Parathyroid adenoma (tissue), 2 donors: ENCODE data around the gene FBXW12.

Experiments
- H2AFZ ChIP-seq: fragments of 300-600 bp; sonication (generic); one replicate; pipeline ENCODE4 v1.7.0; 2017; ENCODE audit warnings: antibody characterized with exemption, mild to moderate bottlenecking
- H3K27ac ChIP-seq: fragments of 300-600 bp; sonication (generic); one replicate; pipeline ENCODE4 v1.7.0; 2017
- H3K27me3 ChIP-seq: fragments of 300-600 bp; sonication (generic); one replicate; pipeline ENCODE4 v1.7.0; 2017; ENCODE audit warnings: low read length; ENCODE audit not compliant: control insufficient read depth, insufficient read depth
- H3K36me3 ChIP-seq: fragments of 300-600 bp; sonication (generic); one replicate; pipeline ENCODE4 v1.7.0; 2017; ENCODE audit warnings: low read length; ENCODE audit not compliant: control insufficient read depth, insufficient read depth
- H3K4me1 ChIP-seq: fragments of 300-600 bp; sonication (generic); one replicate; pipeline ENCODE4 v1.7.0; 2017; ENCODE audit warnings: control low read depth
- H3K4me2 ChIP-seq: fragments of 300-600 bp; sonication (generic); one replicate; pipeline ENCODE4 v1.7.0; 2017; ENCODE audit warnings: low read length
- H3K4me3 ChIP-seq: fragments of 300-600 bp; sonication (generic); one replicate; pipeline ENCODE4 v1.7.0; 2017; ENCODE audit warnings: low read depth, low read length
- H3K79me2 ChIP-seq: fragments of 300-600 bp; sonication (generic); one replicate; pipeline ENCODE4 v1.7.0; 2017; ENCODE audit warnings: control low read depth
- H3K9ac ChIP-seq: fragments of 300-600 bp; sonication (generic); one replicate; pipeline ENCODE4 v1.7.0; 2017; ENCODE audit warnings: mild to moderate bottlenecking
- H3K9me3 ChIP-seq: fragments of 300-600 bp; sonication (generic); one replicate; pipeline ENCODE4 v1.7.0; 2017; ENCODE audit warnings: low read length; ENCODE audit not compliant: control insufficient read depth
- TF ChIP-seq, protein P1 (sequence below): fragments of 300-600 bp; sonication (generic); IDR thresholded peaks from one replicate; pipeline ENCODE4 v1.7.0; 2017; ENCODE audit warnings: antibody characterized with exemption, mild to moderate bottlenecking
- donor health status: primary hyperparathyroidism.

The FBXW12 gene

DNA sequence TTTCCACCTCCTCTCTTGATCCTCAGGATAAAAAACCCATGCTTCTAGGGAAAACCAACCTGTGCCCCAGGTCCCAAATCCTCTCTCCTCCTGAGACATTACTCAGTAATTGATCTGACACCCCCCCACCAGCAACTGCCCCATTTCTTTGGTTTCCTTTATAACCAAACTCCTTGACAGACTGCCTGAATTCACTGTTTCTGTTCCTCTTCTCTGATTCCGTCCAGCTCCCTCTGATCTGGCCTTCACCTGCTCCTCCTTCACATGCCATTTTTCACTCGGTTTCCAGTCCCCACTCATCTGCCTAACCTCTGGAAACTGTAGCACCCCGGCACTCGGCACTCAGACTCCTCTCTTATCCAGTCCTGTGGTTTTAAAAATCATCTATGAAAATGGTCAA, 65.8 kb downstream of the FBXW12 start:
- TF ChIP-seq, protein P1, sequence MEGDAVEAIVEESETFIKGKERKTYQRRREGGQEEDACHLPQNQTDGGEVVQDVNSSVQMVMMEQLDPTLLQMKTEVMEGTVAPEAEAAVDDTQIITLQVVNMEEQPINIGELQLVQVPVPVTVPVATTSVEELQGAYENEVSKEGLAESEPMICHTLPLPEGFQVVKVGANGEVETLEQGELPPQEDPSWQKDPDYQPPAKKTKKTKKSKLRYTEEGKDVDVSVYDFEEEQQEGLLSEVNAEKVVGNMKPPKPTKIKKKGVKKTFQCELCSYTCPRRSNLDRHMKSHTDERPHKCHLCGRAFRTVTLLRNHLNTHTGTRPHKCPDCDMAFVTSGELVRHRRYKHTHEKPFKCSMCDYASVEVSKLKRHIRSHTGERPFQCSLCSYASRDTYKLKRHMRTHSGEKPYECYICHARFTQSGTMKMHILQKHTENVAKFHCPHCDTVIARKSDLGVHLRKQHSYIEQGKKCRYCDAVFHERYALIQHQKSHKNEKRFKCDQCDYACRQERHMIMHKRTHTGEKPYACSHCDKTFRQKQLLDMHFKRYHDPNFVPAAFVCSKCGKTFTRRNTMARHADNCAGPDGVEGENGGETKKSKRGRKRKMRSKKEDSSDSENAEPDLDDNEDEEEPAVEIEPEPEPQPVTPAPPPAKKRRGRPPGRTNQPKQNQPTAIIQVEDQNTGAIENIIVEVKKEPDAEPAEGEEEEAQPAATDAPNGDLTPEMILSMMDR = no peak
- Histone ChIP-seq H3K4me2 (no peak overlapping the region), H3K79me2 (peaks cover 24% of the 10 kb centered on the region), H3K4me3 (no peak overlapping the region), H3K36me3 (no peaks in the 10 kb centered on the region), H3K27me3 (no peaks in the 10 kb centered on the region), H3K9ac (no peak overlapping the region), H3K4me1 (peaks cover 16% of the 10 kb centered on the region), H3K9me3 (no peaks in the 10 kb centered on the region), H3K27ac (no peak overlapping the region), H2AFZ (no peak overlapping the region)

DNA sequence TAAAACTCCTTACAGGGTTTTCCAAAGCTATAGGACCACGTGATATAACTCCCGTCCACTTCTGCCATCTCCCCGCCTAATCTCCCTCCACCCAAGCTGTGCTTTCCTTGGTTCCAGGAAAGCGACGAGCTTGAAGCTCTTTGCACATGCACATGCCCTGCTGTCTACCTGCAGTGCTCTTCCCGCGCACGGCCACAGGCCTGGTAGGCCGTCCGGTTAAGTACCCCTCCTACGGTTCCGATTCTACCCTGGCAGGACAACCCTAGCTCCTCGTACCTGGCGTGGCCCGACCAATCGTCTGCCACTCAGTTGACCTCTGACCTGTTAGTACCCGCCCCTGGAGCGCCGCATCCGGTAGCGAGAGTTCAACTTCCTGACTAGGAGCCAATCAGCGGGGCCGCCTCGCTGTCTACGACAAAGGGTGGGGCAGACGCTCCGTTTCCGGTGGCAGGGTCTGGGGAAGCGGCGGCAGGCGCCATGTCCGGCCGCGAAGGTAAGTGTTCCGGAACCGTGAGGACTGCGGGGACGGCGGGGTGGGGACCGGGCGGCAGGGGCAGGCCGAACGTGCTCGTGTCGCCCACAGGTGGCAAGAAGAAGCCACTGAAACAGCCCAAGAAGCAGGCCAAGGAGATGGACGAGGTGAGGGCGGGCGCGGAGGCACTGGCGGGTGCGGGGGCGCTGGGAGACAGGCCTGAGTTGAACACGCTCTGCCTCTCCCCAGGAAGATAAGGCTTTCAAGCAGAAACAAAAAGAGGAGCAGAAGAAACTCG, 68.0 kb downstream of the FBXW12 start, which contains the start of the genes CCDC51 and TMA7:
CCDC51 (minus strand) TSS at position 300 of the 770 bp plus-strand sequence. CDS start 4,991 bp downstream, outside the sequence.
TMA7 (plus strand) TSS at position 438 of the 770 bp plus-strand sequence; CDS start at position 478, 40 bp downstream.
- Histone ChIP-seq H3K4me3 (peak within 1 kb of the TSS; percentile 97), H3K79me2 (peaks cover 21% of the 10 kb centered on the region), H3K9me3 (no peaks in the 10 kb centered on the region), H3K27me3 (no peaks in the 10 kb centered on the region), H3K4me1 (peaks cover 16% of the 10 kb centered on the region), H3K36me3 (no peaks in the 10 kb centered on the region), H2AFZ (peak within 1 kb of the TSS; percentile 91), H3K4me2 (peak within 1 kb of the TSS; percentile 80), H3K27ac (peak within 1 kb of the TSS; percentile 90), H3K9ac (peak within 1 kb of the TSS; percentile 9)
- TF ChIP-seq, protein P1 = no peak

DNA sequence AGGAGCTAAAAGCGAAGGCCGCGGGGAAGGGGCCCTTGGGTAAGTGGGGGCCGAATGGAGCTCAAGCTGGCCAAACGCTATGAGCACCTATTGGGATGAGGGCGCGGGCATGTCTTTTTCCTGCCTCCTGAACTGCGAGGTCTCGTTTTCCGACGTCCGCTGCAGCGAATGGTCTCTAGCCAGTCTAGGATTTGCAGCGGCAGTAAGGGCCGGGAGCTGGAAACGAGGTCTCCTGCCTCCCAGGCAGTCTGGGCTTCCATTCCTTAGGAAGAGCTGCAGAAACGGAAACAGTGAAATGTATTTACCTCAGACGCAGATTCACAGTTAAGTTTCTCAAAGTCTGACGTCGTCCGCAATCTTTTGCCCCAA, 68.6 kb downstream of the FBXW12 start:
- Histone ChIP-seq H2AFZ (peak overlapping the region; percentile 91), H3K4me2 (peak overlapping the region; percentile 80), H3K79me2 (peaks cover 17% of the 10 kb centered on the region), H3K4me3 (peak overlapping the region; percentile 97), H3K4me1 (peaks cover 16% of the 10 kb centered on the region), H3K27ac (peak overlapping the region; percentile 90), H3K36me3 (no peaks in the 10 kb centered on the region), H3K9ac (peak overlapping the region; percentile 9), H3K27me3 (no peaks in the 10 kb centered on the region), H3K9me3 (no peaks in the 10 kb centered on the region)
- TF ChIP-seq, protein P1 = no peak

DNA sequence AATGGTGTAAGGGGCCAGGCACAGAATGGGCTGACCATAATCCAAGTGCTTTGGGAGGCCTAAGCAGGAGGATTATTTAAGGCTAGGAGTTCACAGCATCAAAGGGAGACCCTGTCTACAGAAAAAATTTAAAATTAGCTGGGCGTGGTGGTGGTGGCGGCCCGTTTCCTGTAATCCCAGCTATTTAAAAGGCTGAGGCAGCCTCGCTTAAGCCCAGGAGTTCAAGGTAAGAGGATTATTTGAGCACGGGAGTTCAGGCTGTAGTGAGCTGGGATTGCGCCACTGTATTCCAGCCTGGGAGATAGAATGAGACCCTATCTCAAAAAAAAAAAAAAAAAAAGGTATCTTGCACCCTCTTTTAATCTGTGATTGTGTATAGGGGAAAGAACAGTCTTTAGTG, 69.9 kb downstream of the FBXW12 start:
- H3K36me3 ChIP-seq = no peaks in the 10 kb centered on the region
- no peak overlapping the region for H3K9ac ChIP-seq
- peak overlapping the region; percentile 80 for H3K4me2 ChIP-seq
- TF ChIP-seq, protein P1 = no peak
- H3K4me3 ChIP-seq = no peak overlapping the region
- peaks cover 13% of the 10 kb centered on the region for H3K79me2 ChIP-seq
- H3K9me3 ChIP-seq = no peaks in the 10 kb centered on the region
- H3K27ac ChIP-seq = no peak overlapping the region
- peaks cover 18% of the 10 kb centered on the region for H3K4me1 ChIP-seq
- H3K27me3 ChIP-seq = no peaks in the 10 kb centered on the region
- H2AFZ ChIP-seq = no peak overlapping the region
